Caco-2 (cell line): ENCODE measurements around the gene LIN28A. TPM values are rescaled to one million over a fixed set of nuclear protein-coding genes. Genes with fewer than 3 reads are reported as not detected.
"Not testable (repeated sequence)": the region's sequence is repeated elsewhere in the genome, so short reads cannot be mapped to it uniquely, and the experiment has no call there.

ENCODE experiments used
- BruUV-seq: library from RNA; stranded (reverse); fragments of 400-500 nt; replicated peaks from 2 replicates; lab custom pipeline; 2021; lab: Mats Ljungman, UMichigan
- CTCF ChIA-PET: fragments of 300-600 bp; sonication (Branson Sonifier 250); formaldehyde crosslinking; loops from one replicate; lab custom pipeline; 2022; ENCODE audit warnings: antibody characterized with exemption; lab: Charles Lee
- POLR2A ChIA-PET: fragments of 300-600 bp; sonication (Branson Sonifier 250); formaldehyde crosslinking; loops from one replicate; lab custom pipeline; 2022; ENCODE audit warnings: antibody characterized with exemption; lab: Charles Lee
- DNase-seq, 2 experiments: peaks; one replicate each; pipeline versions ENCODE4 v3.0.0 to v3.0.0-alpha.2; 2020 to 2022
- H3K27me3 ChIP-seq: replicated peaks from 2 replicates; pipeline ENCODE4 v1.6.0; 2011; ENCODE audit warnings: low read length; ENCODE audit not compliant: control insufficient read depth, insufficient read depth
- H3K36me3 ChIP-seq: 2 replicates; pipeline ENCODE4 v1.5.1; 2011; ENCODE audit warnings: low read length; ENCODE audit not compliant: control insufficient read depth, insufficient read depth
- H3K4me1 ChIP-seq: fragments of 250-450 bp; sonication (Bioruptor Pico); 2 replicates; pipeline ENCODE4 v1.5.1; 2020; ENCODE audit warnings: mild to moderate bottlenecking
- H3K4me3 ChIP-seq: 2 replicates; pipeline ENCODE4 v1.5.1; 2011; ENCODE audit warnings: low read depth, mild to moderate bottlenecking, control low read depth, low read length
- H3K9me3 ChIP-seq: fragments of 250-450 bp; sonication (Bioruptor Pico); 2 replicates; pipeline ENCODE4 v1.5.1; 2020; ENCODE audit warnings: mild to moderate bottlenecking, moderate library complexity
- H3K27ac Mint-ChIP-seq: one replicate; pipeline ENCODE4 v1.8.0; 2022; ENCODE audit warnings: mixed read lengths; ENCODE audit not compliant: unreplicated experiment
- H3K27me3 Mint-ChIP-seq: one replicate; pipeline ENCODE4 v1.8.0; 2022; ENCODE audit warnings: mixed read lengths; ENCODE audit not compliant: insufficient read depth, unreplicated experiment
- H3K36me3 Mint-ChIP-seq: one replicate; pipeline ENCODE4 v1.8.0; 2022; ENCODE audit warnings: mild to moderate bottlenecking, mixed read lengths; ENCODE audit not compliant: insufficient read depth, unreplicated experiment
- H3K4me1 Mint-ChIP-seq: one replicate; pipeline ENCODE4 v1.8.0; 2022; ENCODE audit warnings: low read depth, mixed read lengths; ENCODE audit not compliant: unreplicated experiment
- H3K4me3 Mint-ChIP-seq: one replicate; pipeline ENCODE4 v1.8.0; 2022; ENCODE audit warnings: mild to moderate bottlenecking, moderate library complexity, mixed read lengths; ENCODE audit not compliant: unreplicated experiment
- H3K9me3 Mint-ChIP-seq: one replicate; pipeline ENCODE4 v1.8.0; 2022; ENCODE audit warnings: mixed read lengths; ENCODE audit not compliant: unreplicated experiment
- CTCF ChIP-seq, 2 experiments: fragments of 200-600 bp in 1 of 2; IDR thresholded peaks; 1 replicate in 1 of 2; 2 replicates in 1 of 2; pipeline versions ENCODE4 v1.5.1 to v1.8.0; 2011 to 2022; ENCODE audit warnings: antibody characterized with exemption in 1 of 2, control low read depth in 1 of 2, inconsistent platforms in 1 of 2, low read depth in 1 of 2, low read length in 1 of 2, mild to moderate bottlenecking in 1 of 2, moderate library complexity in 1 of 2; ENCODE audit not compliant: insufficient read depth in 1 of 2, severe bottlenecking in 1 of 2, unreplicated experiment in 1 of 2
- intact Hi-C: fragments of 100-400 bp; cut with micrococcal nuclease; formaldehyde crosslinking; loops from one replicate; pipeline ENCODE4 v1.10.0; 2022; ENCODE audit not compliant: unreplicated experiment
- total RNA-seq: library from RNA; stranded (reverse); gene quantifications from 2 replicates; pipeline ENCODE4 v1.2.3, GENCODE V29; 2022

LIN28A gene
- total RNA-seq, 1 experiment from 2014 or later = 5.7 TPM

GRCh38 chr1:26370591-26371382, 39.8 kb upstream of the LIN28A start:
- H3K4me1 Mint-ChIP-seq = no peaks in the 10 kb centered on the region
- H3K27me3 Mint-ChIP-seq = no peaks in the 10 kb centered on the region
- ChIA-PET POLR2A (no interaction called here), CTCF (no interaction called here)
- Histone ChIP-seq H3K4me3 (no peak overlapping the region), H3K4me1 (no peaks in the 10 kb centered on the region), H3K9me3 (no peaks in the 10 kb centered on the region), H3K36me3 (no peaks in the 10 kb centered on the region), H3K27me3 (no peaks in the 10 kb centered on the region)
- H3K4me3 Mint-ChIP-seq = no peak overlapping the region
- no TSS peak for BruUV-seq
- H3K36me3 Mint-ChIP-seq = peaks cover 10% of the 10 kb centered on the region
- no peak overlapping the region for H3K27ac Mint-ChIP-seq
- DNase-seq = no peak
- intact Hi-C loops = no loop called here
- TF ChIP-seq CTCF (IDR thresholded peaks at IDR 0.05; ENCODE audit: insufficient read depth in 1 of 2, low read depth in 1 of 2, low read length in 1 of 2, severe bottlenecking in 1 of 2, unreplicated experiment in 1 of 2) = no peak
- H3K9me3 Mint-ChIP-seq = no peaks in the 10 kb centered on the region

GRCh38 chr1:26372039-26372438, 38.6 kb upstream of the LIN28A start:
- H3K9me3 Mint-ChIP-seq = no peaks in the 10 kb centered on the region
- H3K36me3 Mint-ChIP-seq = peaks cover 8% of the 10 kb centered on the region
- H3K27me3 Mint-ChIP-seq = no peaks in the 10 kb centered on the region
- BruUV-seq = no TSS peak
- Histone ChIP-seq H3K4me1 (no peaks in the 10 kb centered on the region), H3K4me3 (no peak overlapping the region), H3K9me3 (no peaks in the 10 kb centered on the region), H3K36me3 (no peaks in the 10 kb centered on the region), H3K27me3 (no peaks in the 10 kb centered on the region)
- H3K4me1 Mint-ChIP-seq = no peaks in the 10 kb centered on the region
- DNase-seq = no peak
- TF ChIP-seq CTCF (IDR thresholded peaks at IDR 0.05; ENCODE audit: insufficient read depth in 1 of 2, low read depth in 1 of 2, low read length in 1 of 2, severe bottlenecking in 1 of 2, unreplicated experiment in 1 of 2) = no peak
- intact Hi-C loops = no loop called here
- ChIA-PET POLR2A (no interaction called here), CTCF (no interaction called here)
- H3K27ac Mint-ChIP-seq = no peak overlapping the region
- no peak overlapping the region for H3K4me3 Mint-ChIP-seq

GRCh38 chr1:26372611-26373010, 38.0 kb upstream of the LIN28A start, which contains the start of gene ZNF683:
TSS of gene ZNF683 (minus strand) at chr1:26372750. CDS start at chr1:26368571, 4,179 bp downstream.
- H3K27ac Mint-ChIP-seq, H3K27me3 ChIP-seq, CTCF ChIA-PET, POLR2A ChIA-PET, H3K4me1 ChIP-seq, BruUV-seq, H3K36me3 Mint-ChIP-seq, intact Hi-C loops, H3K36me3 ChIP-seq, H3K4me1 Mint-ChIP-seq, DNase-seq, H3K4me3 ChIP-seq, H3K4me3 Mint-ChIP-seq, H3K27me3 Mint-ChIP-seq, H3K9me3 ChIP-seq, H3K9me3 Mint-ChIP-seq: not testable (repeated sequence)
